Common myeloid progenitor, CD34-positive (primary cell): ENCODE data around the gene ANXA6. TPM values are rescaled to one million over a fixed set of nuclear protein-coding genes. Genes with fewer than 3 reads are reported as not detected.

Experiments used
- CTCF ChIA-PET: fragments of 350-600 bp; sonication (Branson Sonifier 250); formaldehyde crosslinking; loops from one replicate; lab custom pipeline; 2021; ENCODE audit warnings: antibody characterized with exemption; lab: Charles Lee
- POLR2A ChIA-PET: fragments of 350-600 bp; sonication (Branson Sonifier 250); formaldehyde crosslinking; loops from one replicate; lab custom pipeline; 2021; ENCODE audit warnings: antibody characterized with exemption; lab: Charles Lee
- DNase-seq, 3 donors: peaks; one replicate each; pipeline versions ENCODE4 v3.0.0 to v3.0.0-alpha.2; 2013
- H3K27ac ChIP-seq, 2 experiments: 1 replicate in 1 of 2; 2 replicates in 1 of 2; pipeline ENCODE4 v1.7.0; 2013; ENCODE audit warnings: inconsistent platforms in 2 of 2, low read length in 2 of 2, mild to moderate bottlenecking in 2 of 2, low read depth in 1 of 2, moderate library complexity in 1 of 2; ENCODE audit not compliant: severe bottlenecking in 2 of 2, insufficient read depth in 1 of 2, poor library complexity in 1 of 2
- H3K27me3 ChIP-seq, 5 experiments: replicated peaks in 2 of 5; 1 replicate in 3 of 5; 2 replicates in 2 of 5; pipeline versions ENCODE4 v1.6.1 to v1.7.0; 2013; ENCODE audit warnings: low read length in 4 of 5, mild to moderate bottlenecking in 2 of 5, moderate library complexity in 2 of 5, inconsistent platforms in 1 of 5; ENCODE audit not compliant: insufficient read depth in 5 of 5, control insufficient read depth in 4 of 5
- H3K36me3 ChIP-seq, 4 experiments: 1 replicate in 2 of 4; 2 replicates in 2 of 4; pipeline versions ENCODE4 v1.6.1 to v1.7.0; 2013; ENCODE audit warnings: low read length in 3 of 4, control low read depth in 1 of 4, mild to moderate bottlenecking in 1 of 4; ENCODE audit not compliant: control insufficient read depth in 4 of 4, insufficient read depth in 4 of 4
- H3K4me1 ChIP-seq, 4 experiments: 1 replicate in 3 of 4; 2 replicates in 1 of 4; pipeline versions ENCODE4 v1.6.1 to v1.7.1; 2013; ENCODE audit warnings: low read length in 3 of 4, mild to moderate bottlenecking in 3 of 4, control low read depth in 1 of 4, inconsistent platforms in 1 of 4, moderate library complexity in 1 of 4; ENCODE audit not compliant: control insufficient read depth in 4 of 4, insufficient read depth in 4 of 4; ENCODE audit errors: control extremely low read depth in 1 of 4
- H3K4me3 ChIP-seq, 7 experiments: 1 replicate in 4 of 7; 2 replicates in 3 of 7; pipeline versions ENCODE4 v1.5.1 to v1.7.0; 2013; ENCODE audit warnings: mild to moderate bottlenecking in 7 of 7, low read length in 6 of 7, moderate library complexity in 6 of 7, inconsistent platforms in 2 of 7, low read depth in 2 of 7, control low read depth in 1 of 7; ENCODE audit not compliant: insufficient read depth in 4 of 7, control insufficient read depth in 1 of 7; ENCODE audit errors: extremely low read depth in 1 of 7
- H3K9me3 ChIP-seq, 5 experiments: 1 replicate in 4 of 5; 2 replicates in 1 of 5; pipeline versions ENCODE4 v1.6.1 to v1.7.1; 2013; ENCODE audit warnings: low read length in 4 of 5, mild to moderate bottlenecking in 2 of 5, inconsistent platforms in 1 of 5, low read depth in 1 of 5, moderate library complexity in 1 of 5; ENCODE audit not compliant: control insufficient read depth in 4 of 5, insufficient read depth in 2 of 5; ENCODE audit errors: control extremely low read depth in 1 of 5
- WGBS: methylation state at CpG from one replicate; pipeline ENCODE4 v1.1.5; 2013; ENCODE audit not compliant: insufficient coverage; 5-methylcytosine and 5-hydroxymethylcytosine counted together
- polyA plus RNA-seq: library from polyadenylated mRNA; unstranded; fragments of 120-200 nt; gene quantifications from one replicate; pipeline ENCODE4 v1.2.1, GENCODE V29; 2013

The ANXA6 gene
- polyA plus RNA-seq: 192 TPM

- under 1% methylated on average over 39 of the region's 60 CpGs for WGBS
- POLR2A ChIA-PET: interaction anchor here (1.0 to 1.3 kb wide), 3 partner anchors 9 to 56 kb away, joined by 3 to 7 read pairs (median 4); no protein-coding TSS in a partner anchor
- CTCF ChIA-PET: interaction anchor here (0.8 to 11.1 kb wide), 11 partner anchors 8 to 68 kb away, joined by 3 to 97 read pairs (median 6); no protein-coding TSS in a partner anchor
- Histone ChIP-seq H3K4me1 (peaks cover 6 to 59% (median 56%) of the 10 kb centered on the region in 4 experiments), H3K27ac (peak within 1 kb of the TSS; percentile 51 to 71), H3K4me3 (peak within 1 kb of the TSS; percentile 77 to 94 (median 81)), H3K27me3 (no peaks in the 10 kb centered on the region), H3K9me3 (no peaks in the 10 kb centered on the region), H3K36me3 (peaks cover 0 to 5% (median 0%) of the 10 kb centered on the region in 4 experiments)
- peak; percentile 64 to 81 (median 74) for DNase-seq
These were observed at the start of gene ANXA6 for GRCh38 chr5:151157426-151158286. Gene ANXA6 (minus strand): TSS chr5:151157779. CDS start chr5:151147901, 9,878 bp downstream.

GRCh38 chr5:151205411-151205810, 47.8 kb upstream of the ANXA6 start:
- ChIA-PET POLR2A (no interaction called here), CTCF (interaction anchor here (0.6 kb wide), 1 partner anchor 36 kb away, joined by 4 read pairs; no protein-coding TSS in a partner anchor)
- Histone ChIP-seq H3K27ac (no peak overlapping the region), H3K9me3 (no peaks in the 10 kb centered on the region), H3K36me3 (peaks cover 0 to 27% (median 14%) of the 10 kb centered on the region in 4 experiments), H3K4me1 (peaks cover 15 to 23% (median 18%) of the 10 kb centered on the region in 4 experiments), H3K27me3 (no peaks in the 10 kb centered on the region), H3K4me3 (no peak overlapping the region)
- 92% methylated on average over 6 of the region's 10 CpGs for WGBS
- DNase-seq: no peak

GRCh38 chr5:151204051-151204450, 46.5 kb upstream of the ANXA6 start:
- no peak overlapping the region for H3K4me3 ChIP-seq
- ChIA-PET CTCF (interaction anchor here (1.0 to 1.4 kb wide), 2 partner anchors 9 to 54 kb away, joined by 3 read pairs; no protein-coding TSS in a partner anchor), POLR2A (no interaction called here)
- H3K36me3 ChIP-seq: peaks cover 3 to 38% (median 22%) of the 10 kb centered on the region in 4 experiments
- WGBS: 100% methylated on average over 1 of the region's 5 CpGs
- no peak overlapping the region for H3K27ac ChIP-seq
- peaks cover 12 to 18% (median 15%) of the 10 kb centered on the region in 4 experiments for H3K4me1 ChIP-seq
- H3K27me3 ChIP-seq: no peaks in the 10 kb centered on the region
- DNase-seq: no peak
- H3K9me3 ChIP-seq: no peaks in the 10 kb centered on the region

GRCh38 chr5:151202381-151203139, 45.0 kb upstream of the ANXA6 start:
- Histone ChIP-seq H3K4me3 (no peak overlapping the region), H3K27me3 (no peaks in the 10 kb centered on the region), H3K4me1 (peaks cover 5 to 8% (median 6%) of the 10 kb centered on the region in 4 experiments), H3K27ac (no peak overlapping the region), H3K36me3 (peaks cover 8 to 47% (median 29%) of the 10 kb centered on the region in 4 experiments), H3K9me3 (no peaks in the 10 kb centered on the region)
- 72% methylated on average over 5 of the region's 5 CpGs for WGBS
- ChIA-PET CTCF (interaction anchor here (1.0 to 2.5 kb wide), 6 partner anchors 9 to 37 kb away, joined by 3 to 8 read pairs (median 4); partner anchors contain the start of gene CCDC69), POLR2A (interaction anchor here (0.7 kb wide), 1 partner anchor 32 kb away, joined by 5 read pairs; no protein-coding TSS in a partner anchor)
- no peak for DNase-seq

- Histone ChIP-seq H3K4me3 (no peak overlapping the region), H3K9me3 (no peaks in the 10 kb centered on the region), H3K36me3 (peaks cover 10 to 56% (median 36%) of the 10 kb centered on the region in 4 experiments), H3K4me1 (peaks cover 5 to 11% (median 6%) of the 10 kb centered on the region in 4 experiments), H3K27me3 (no peaks in the 10 kb centered on the region), H3K27ac (peak overlapping the region in 1 of 2 experiments; percentile 29)
- ChIA-PET CTCF (interaction anchor here (1.0 to 2.5 kb wide), 6 partner anchors 10 to 149 kb away, joined by 3 to 8 read pairs (median 4); partner anchors contain the start of gene CCDC69), POLR2A (interaction anchor here (0.6 kb wide), 1 partner anchor 200 kb away, joined by 3 read pairs; no protein-coding TSS in a partner anchor)
- WGBS: 78% methylated on average over 5 of the region's 6 CpGs
- DNase-seq: peak in 1 of 3 donors; percentile 39
These were observed 43.5 kb upstream of the ANXA6 start for GRCh38 chr5:151200913-151201595.

- POLR2A ChIA-PET: no interaction called here
- H3K4me1 ChIP-seq: peaks cover 5 to 11% (median 8%) of the 10 kb centered on the region in 4 experiments
- no peak overlapping the region for H3K4me3 ChIP-seq
- CTCF ChIA-PET: interaction anchor here (0.7 to 1.5 kb wide), 3 partner anchors 10 to 73 kb away, joined by 3 to 5 read pairs (median 4); no protein-coding TSS in a partner anchor
- peaks cover 10 to 52% (median 35%) of the 10 kb centered on the region in 4 experiments for H3K36me3 ChIP-seq
- no peak for DNase-seq
- H3K9me3 ChIP-seq: no peaks in the 10 kb centered on the region
- no peaks in the 10 kb centered on the region for H3K27me3 ChIP-seq
- WGBS: 100% methylated on average over 3 of the region's 7 CpGs
- no peak overlapping the region for H3K27ac ChIP-seq
These were observed 42.1 kb upstream of the ANXA6 start for GRCh38 chr5:151199581-151200185.
